Type B pancreatic cell (in vitro differentiated cells): ENCODE measurements around the gene RABGAP1. TPM values are rescaled to one million over a fixed set of nuclear protein-coding genes. Genes with fewer than 3 reads are reported as not detected.

ENCODE experiments used
- DNase-seq: peaks from one replicate; pipeline ENCODE4 v3.0.0; 2021; ENCODE audit warnings: mixed read lengths; ENCODE audit not compliant: unreplicated experiment; ENCODE audit errors: extremely low spot score
- H3K27ac Mint-ChIP-seq: 2 replicates; pipeline ENCODE4 v1.8.0; 2021; ENCODE audit warnings: mild to moderate bottlenecking, mixed read lengths
- H3K27me3 Mint-ChIP-seq: 2 replicates; pipeline ENCODE4 v1.8.0; 2021; ENCODE audit warnings: mixed read lengths
- H3K36me3 Mint-ChIP-seq: 2 replicates; pipeline ENCODE4 v1.8.0; 2021; ENCODE audit warnings: mixed read lengths
- H3K4me1 Mint-ChIP-seq: one replicate; pipeline ENCODE4 v1.8.0; 2021; ENCODE audit warnings: mixed read lengths; ENCODE audit not compliant: unreplicated experiment
- H3K4me3 Mint-ChIP-seq: 2 replicates; pipeline ENCODE4 v1.8.0; 2021; ENCODE audit warnings: mild to moderate bottlenecking, mixed read lengths
- H3K9me3 Mint-ChIP-seq: 2 replicates; pipeline ENCODE4 v1.8.0; 2021; ENCODE audit warnings: mixed read lengths
- total RNA-seq: library from RNA; stranded (reverse); gene quantifications from 2 replicates; pipeline ENCODE4 v1.2.1, GENCODE V29; 2021; ENCODE audit warnings: low replicate concordance
- TF ChIP-seq, protein P1 (sequence below): fragments of 200-600 bp; sonication (generic); conservative IDR thresholded peaks from 2 replicates; pipeline ENCODE4 v1.5.0; 2021; ENCODE audit warnings: antibody characterized with exemption, mild to moderate bottlenecking

Gene RABGAP1
- total RNA-seq, 1 donor from 2014 or later, result 68.4 TPM

DNA sequence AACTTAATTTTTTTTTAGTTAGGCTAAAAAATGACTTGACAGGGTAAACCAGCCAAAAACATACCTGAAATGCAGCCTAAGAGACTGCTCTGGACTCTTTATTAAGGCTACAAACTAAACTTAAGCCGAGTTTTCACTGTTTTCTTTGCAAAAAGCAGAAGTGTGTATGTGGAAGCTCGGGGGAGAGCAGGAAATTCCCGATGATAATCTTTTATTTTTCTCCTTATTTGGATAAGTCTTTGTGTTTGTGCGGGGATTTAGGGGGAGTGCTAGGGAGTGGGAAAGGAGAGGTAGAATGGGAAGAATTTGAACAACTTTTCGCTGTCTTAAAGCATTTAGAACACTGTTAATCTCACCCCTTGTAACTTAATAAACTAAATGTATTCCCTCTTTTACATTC, 61.9 kb downstream of the RABGAP1 start:
- TF ChIP-seq, protein P1, sequence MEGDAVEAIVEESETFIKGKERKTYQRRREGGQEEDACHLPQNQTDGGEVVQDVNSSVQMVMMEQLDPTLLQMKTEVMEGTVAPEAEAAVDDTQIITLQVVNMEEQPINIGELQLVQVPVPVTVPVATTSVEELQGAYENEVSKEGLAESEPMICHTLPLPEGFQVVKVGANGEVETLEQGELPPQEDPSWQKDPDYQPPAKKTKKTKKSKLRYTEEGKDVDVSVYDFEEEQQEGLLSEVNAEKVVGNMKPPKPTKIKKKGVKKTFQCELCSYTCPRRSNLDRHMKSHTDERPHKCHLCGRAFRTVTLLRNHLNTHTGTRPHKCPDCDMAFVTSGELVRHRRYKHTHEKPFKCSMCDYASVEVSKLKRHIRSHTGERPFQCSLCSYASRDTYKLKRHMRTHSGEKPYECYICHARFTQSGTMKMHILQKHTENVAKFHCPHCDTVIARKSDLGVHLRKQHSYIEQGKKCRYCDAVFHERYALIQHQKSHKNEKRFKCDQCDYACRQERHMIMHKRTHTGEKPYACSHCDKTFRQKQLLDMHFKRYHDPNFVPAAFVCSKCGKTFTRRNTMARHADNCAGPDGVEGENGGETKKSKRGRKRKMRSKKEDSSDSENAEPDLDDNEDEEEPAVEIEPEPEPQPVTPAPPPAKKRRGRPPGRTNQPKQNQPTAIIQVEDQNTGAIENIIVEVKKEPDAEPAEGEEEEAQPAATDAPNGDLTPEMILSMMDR, result no peak
- H3K9me3 Mint-ChIP-seq, result no peaks in the 10 kb centered on the region
- peak overlapping the region; percentile 14 for H3K27ac Mint-ChIP-seq
- peaks cover 23% of the 10 kb centered on the region for H3K36me3 Mint-ChIP-seq
- H3K4me1 Mint-ChIP-seq, result no peaks in the 10 kb centered on the region
- peak overlapping the region; percentile 2 for H3K4me3 Mint-ChIP-seq
- H3K27me3 Mint-ChIP-seq, result no peaks in the 10 kb centered on the region
- no peak for DNase-seq

DNA sequence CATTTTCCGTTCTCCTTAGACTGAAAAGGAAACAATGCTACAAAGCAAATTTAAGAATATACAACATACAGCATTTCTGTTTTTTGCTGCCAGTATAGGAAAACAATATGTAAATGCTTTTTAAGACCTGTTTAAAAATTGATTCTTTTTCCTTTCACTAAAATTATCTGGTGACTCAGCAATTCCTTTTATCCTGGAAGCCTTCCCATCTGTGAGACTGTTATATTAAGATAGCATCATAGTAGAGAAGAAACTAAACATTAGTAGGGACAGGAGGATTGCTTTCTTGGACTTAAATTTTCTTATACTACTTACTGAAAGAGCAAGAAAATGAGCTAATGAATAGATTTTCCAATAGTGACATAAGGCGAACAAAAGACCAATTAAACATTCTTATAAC, 62.6 kb downstream of the RABGAP1 start:
- TF ChIP-seq, protein P1, result no peak
- Mint-ChIP-seq H3K4me1 (no peaks in the 10 kb centered on the region), H3K4me3 (no peak overlapping the region), H3K27me3 (no peaks in the 10 kb centered on the region), H3K36me3 (peaks cover 23% of the 10 kb centered on the region), H3K9me3 (no peaks in the 10 kb centered on the region), H3K27ac (no peak overlapping the region)
- DNase-seq, result no peak

DNA sequence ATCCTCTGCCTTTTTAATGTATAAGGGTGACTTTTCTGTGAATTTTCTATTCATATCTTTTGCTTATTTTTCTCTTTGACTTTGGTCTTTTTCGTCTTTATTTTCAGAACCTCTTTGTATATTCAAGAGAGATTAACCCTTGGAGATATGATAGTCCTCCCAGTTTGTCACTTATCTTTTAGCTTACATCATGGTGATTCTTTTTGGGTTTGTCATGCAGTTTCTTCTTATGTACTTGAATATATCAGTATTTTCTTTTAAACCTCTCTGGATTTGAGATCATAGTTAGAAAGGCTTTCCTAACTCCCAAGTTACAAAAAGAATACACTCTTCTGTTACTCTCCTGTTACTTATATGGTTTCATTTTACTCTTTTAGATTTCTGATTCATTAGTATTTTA, 65.1 kb downstream of the RABGAP1 start:
- TF ChIP-seq, protein P1, result no peak
- H3K27ac Mint-ChIP-seq, result no peak overlapping the region
- no peaks in the 10 kb centered on the region for H3K27me3 Mint-ChIP-seq
- H3K4me3 Mint-ChIP-seq, result no peak overlapping the region
- no peaks in the 10 kb centered on the region for H3K9me3 Mint-ChIP-seq
- H3K36me3 Mint-ChIP-seq, result peaks cover 17% of the 10 kb centered on the region
- no peak for DNase-seq
- no peaks in the 10 kb centered on the region for H3K4me1 Mint-ChIP-seq

DNA sequence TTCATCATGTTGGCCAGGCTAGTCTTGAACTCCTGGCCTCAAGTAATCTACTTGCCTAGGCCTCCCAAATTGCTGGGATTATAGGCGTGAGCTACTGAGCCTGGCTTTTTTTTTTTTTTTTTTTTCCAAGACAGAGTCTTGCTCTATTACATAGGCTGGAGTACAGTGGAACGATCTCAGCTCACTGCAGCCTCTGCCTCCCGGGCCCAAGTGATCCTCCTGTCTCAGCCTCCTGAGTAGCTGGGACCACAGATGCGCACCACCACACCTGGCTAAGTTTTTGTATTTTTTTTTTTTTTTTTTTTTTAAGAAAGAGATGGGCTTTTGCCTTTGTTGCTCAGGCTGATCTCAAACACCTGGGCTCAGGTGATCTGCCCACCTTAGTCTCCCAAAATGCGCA, 66.4 kb downstream of the RABGAP1 start:
- no peak overlapping the region for H3K4me3 Mint-ChIP-seq
- DNase-seq, result no peak
- H3K27me3 Mint-ChIP-seq, result no peaks in the 10 kb centered on the region
- peaks cover 21% of the 10 kb centered on the region for H3K36me3 Mint-ChIP-seq
- no peaks in the 10 kb centered on the region for H3K4me1 Mint-ChIP-seq
- no peaks in the 10 kb centered on the region for H3K9me3 Mint-ChIP-seq
- TF ChIP-seq, protein P1, result no peak
- no peak overlapping the region for H3K27ac Mint-ChIP-seq

DNA sequence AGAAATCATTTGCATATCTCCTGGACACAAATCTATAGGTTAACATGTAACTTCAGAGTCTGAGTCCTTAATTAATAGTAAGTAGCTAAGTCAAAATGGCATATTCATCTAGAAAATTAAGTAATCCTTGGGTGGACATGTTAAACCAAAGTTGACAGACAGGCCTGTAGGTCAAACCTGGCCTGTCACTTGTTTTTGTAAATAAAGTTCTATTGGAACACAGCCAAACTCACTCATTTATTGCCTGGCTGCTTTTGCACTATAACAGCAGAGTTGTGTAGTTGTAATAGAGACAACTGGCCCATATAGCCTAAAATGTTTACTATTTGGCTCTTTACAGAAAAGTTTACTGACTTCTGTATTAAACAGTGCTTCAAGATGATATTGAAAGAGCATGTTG, 68.1 kb downstream of the RABGAP1 start:
- H3K4me3 Mint-ChIP-seq, result no peak overlapping the region
- DNase-seq, result no peak
- no peaks in the 10 kb centered on the region for H3K4me1 Mint-ChIP-seq
- peaks cover 20% of the 10 kb centered on the region for H3K36me3 Mint-ChIP-seq
- no peaks in the 10 kb centered on the region for H3K9me3 Mint-ChIP-seq
- no peaks in the 10 kb centered on the region for H3K27me3 Mint-ChIP-seq
- TF ChIP-seq, protein P1, result no peak
- H3K27ac Mint-ChIP-seq, result no peak overlapping the region

DNA sequence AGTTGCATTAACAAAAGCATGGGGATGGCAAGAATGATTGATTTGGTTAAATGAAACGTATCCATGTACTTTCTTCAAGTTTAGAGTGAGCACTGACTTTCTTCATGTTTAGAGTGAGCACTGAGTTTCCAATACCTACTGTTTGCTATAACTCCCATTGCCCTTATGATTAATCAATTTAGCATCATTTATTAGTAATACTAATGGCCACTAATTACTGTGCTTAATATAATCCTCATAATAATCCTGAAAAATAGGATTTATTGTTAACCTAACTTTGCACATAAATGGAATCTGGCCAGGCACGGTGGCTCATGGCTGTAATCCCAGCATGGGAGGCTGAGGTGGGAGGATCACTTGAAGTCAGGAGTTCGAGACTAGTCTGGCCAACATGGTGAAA, 70.6 kb downstream of the RABGAP1 start:
- Mint-ChIP-seq H3K4me1 (no peaks in the 10 kb centered on the region), H3K4me3 (no peak overlapping the region), H3K36me3 (peaks cover 21% of the 10 kb centered on the region), H3K9me3 (no peaks in the 10 kb centered on the region), H3K27me3 (no peaks in the 10 kb centered on the region), H3K27ac (no peak overlapping the region)
- TF ChIP-seq, protein P1, result no peak
- no peak for DNase-seq
